Measurements from ENCODE around the gene BICC1.

- TF ChIP-seq CTCF (CRISPR knock-in tag; IDR thresholded peaks at IDR 0.05), result no peak
- no peak for TF ChIP-seq SMC3 (IDR thresholded peaks at IDR 0.05; ENCODE audit: low read length)
- TF ChIP-seq EZH2 (conservative IDR thresholded peaks at IDR 0.05; ENCODE audit: low read depth, low read length), result no peak
Observed at GRCh38 chr10:58851606-58852005, 338.9 kb downstream of the BICC1 start.
